IMR-90 (cell line): ENCODE results near the gene CEACAM3. TPM values are rescaled to one million over a fixed set of nuclear protein-coding genes. Genes with fewer than 3 reads are reported as not detected.

ENCODE experiments used
- ATAC-seq: fragments of 200-7000 bp; cut with Tn5 transposase; 2 replicates; pipeline ENCODE4 v1.9.1; 2020; ENCODE audit warnings: low read depth, mild to moderate bottlenecking, moderate library complexity
- BruUV-seq: library from RNA; stranded (reverse); fragments of 400-500 nt; replicated peaks from 2 replicates; lab custom pipeline; 2021; lab: Mats Ljungman, UMichigan
- CTCF ChIA-PET: fragments of 300-600 bp; formaldehyde crosslinking; extraction: SDS; loops from one replicate; lab custom pipeline; 2021; ENCODE audit warnings: antibody characterized with exemption; lab: Yijun Ruan, JAX
- POLR2A ChIA-PET: fragments of 300-600 bp; sonication (Branson Sonifier 250); formaldehyde crosslinking; loops from one replicate; lab custom pipeline; 2022; ENCODE audit warnings: antibody characterized with exemption; ENCODE audit not compliant: unreplicated experiment; lab: Charles Lee
- DNase-seq: peaks from one replicate; pipeline ENCODE4 v3.0.0; 2013
- H2AFZ ChIP-seq: replicated peaks from 2 replicates; pipeline ENCODE3; 2013; ENCODE audit warnings: low read length, mild to moderate bottlenecking; ENCODE audit not compliant: poor library complexity
- H2AK5ac ChIP-seq: 2 replicates; pipeline ENCODE4 v1.6.1; 2013; ENCODE audit warnings: low read depth, low read length, inconsistent platforms
- H2AK9ac ChIP-seq: replicated peaks from 2 replicates; pipeline ENCODE3; 2013; ENCODE audit warnings: mild to moderate bottlenecking, low read depth, low read length, moderate library complexity; ENCODE audit not compliant: poor library complexity
- H2BK120ac ChIP-seq: 2 replicates; pipeline ENCODE4 v1.6.1; 2013; ENCODE audit warnings: low read depth, low read length, inconsistent platforms
- H2BK15ac ChIP-seq: 3 replicates; pipeline ENCODE4 v1.6.1; 2013; ENCODE audit warnings: low read depth, low read length, inconsistent platforms
- H2BK20ac ChIP-seq: 2 replicates; pipeline ENCODE4 v1.6.1; 2013; ENCODE audit warnings: low read depth, mild to moderate bottlenecking, inconsistent platforms, low read length, moderate library complexity
- H2BK5ac ChIP-seq: 2 replicates; pipeline ENCODE4 v1.6.1; 2013; ENCODE audit warnings: mild to moderate bottlenecking, low read depth, low read length, inconsistent platforms; ENCODE audit not compliant: poor library complexity, severe bottlenecking
- H3K14ac ChIP-seq: replicated peaks from 2 replicates; pipeline ENCODE4 v1.6.1; 2013; ENCODE audit warnings: low read depth, low read length, inconsistent platforms
- H3K18ac ChIP-seq: 2 replicates; pipeline ENCODE4 v1.6.1; 2013; ENCODE audit warnings: low read depth, low read length, control low read depth
- H3K23ac ChIP-seq: 2 replicates; pipeline ENCODE4 v1.6.1; 2013; ENCODE audit warnings: low read depth, low read length, inconsistent platforms
- H3K27ac ChIP-seq: 2 replicates; pipeline ENCODE4 v1.5.1; 2013; ENCODE audit warnings: mild to moderate bottlenecking, control low read depth, low read length; ENCODE audit not compliant: insufficient read depth
- H3K27me3 ChIP-seq: 2 replicates; pipeline ENCODE4 v1.6.1; 2013; ENCODE audit warnings: low read length; ENCODE audit not compliant: control insufficient read depth, insufficient read depth
- H3K36me3 ChIP-seq: 2 replicates; pipeline ENCODE4 v1.6.1; 2013; ENCODE audit warnings: low read length, mixed read lengths; ENCODE audit not compliant: control insufficient read depth, insufficient read depth
- H3K4ac ChIP-seq: 2 replicates; pipeline ENCODE4 v1.6.1; 2013; ENCODE audit warnings: low read depth, low read length, inconsistent platforms
- H3K4me1 ChIP-seq: 2 replicates; pipeline ENCODE4 v1.6.1; 2013; ENCODE audit warnings: low read length, mixed read lengths; ENCODE audit not compliant: control insufficient read depth, insufficient read depth
- H3K4me2 ChIP-seq: 2 replicates; pipeline ENCODE4 v1.6.1; 2013; ENCODE audit warnings: low read depth, mild to moderate bottlenecking, control low read depth, low read length, moderate library complexity
- H3K4me3 ChIP-seq: 2 replicates; pipeline ENCODE4 v1.5.1; 2013; ENCODE audit warnings: low read depth, mild to moderate bottlenecking, control low read depth, low read length, moderate library complexity; ENCODE audit not compliant: insufficient read depth
- H3K56ac ChIP-seq: 2 replicates; pipeline ENCODE4 v1.6.1; 2013; ENCODE audit warnings: low read length, inconsistent platforms; ENCODE audit not compliant: insufficient read depth; ENCODE audit errors: extremely low read depth
- H3K79me1 ChIP-seq, 2 experiments: 2 replicates each; pipeline ENCODE4 v1.6.1; 2013; ENCODE audit warnings: low read length in 2 of 2, inconsistent platforms in 1 of 2, low read depth in 1 of 2
- H3K9ac ChIP-seq: 2 replicates; pipeline ENCODE4 v1.6.1; 2013; ENCODE audit warnings: low read depth, low read length, control low read depth
- H3K9me1 ChIP-seq: 2 replicates; pipeline ENCODE4 v1.6.1; 2013; ENCODE audit warnings: low read length, inconsistent platforms; ENCODE audit not compliant: insufficient read depth
- H3K9me3 ChIP-seq: 2 replicates; pipeline ENCODE4 v1.6.1; 2013; ENCODE audit warnings: low read length; ENCODE audit not compliant: control insufficient read depth, insufficient read depth
- H4K20me1 ChIP-seq: 2 replicates; pipeline ENCODE4 v1.6.1; 2013; ENCODE audit warnings: low read length, inconsistent platforms; ENCODE audit not compliant: insufficient read depth
- H4K5ac ChIP-seq: 2 replicates; pipeline ENCODE4 v1.6.1; 2013; ENCODE audit warnings: mild to moderate bottlenecking, low read depth, low read length, control low read depth
- H4K8ac ChIP-seq, 2 experiments: 2 replicates each; pipeline ENCODE4 v1.6.1; 2013; ENCODE audit warnings: low read depth in 2 of 2, low read length in 2 of 2, control low read depth in 1 of 2, inconsistent platforms in 1 of 2
- H4K91ac ChIP-seq: 2 replicates; pipeline ENCODE4 v1.6.1; 2013; ENCODE audit warnings: low read depth, low read length, inconsistent platforms; ENCODE audit not compliant: insufficient read depth
- BHLHE40 ChIP-seq: fragments of 150-350 bp; IDR thresholded peaks from 2 replicates; pipeline ENCODE4 v1.6.1; 2016; ENCODE audit warnings: mild to moderate bottlenecking, low read depth, low read length
- CEBPB ChIP-seq: IDR thresholded peaks from 2 replicates; pipeline ENCODE4 v1.6.1; 2012; ENCODE audit warnings: low read depth, low read length, improper control_type of control experiment
- CHD1 ChIP-seq: IDR thresholded peaks from 2 replicates; pipeline ENCODE4 v1.6.1; 2012; ENCODE audit warnings: low read depth, low read length, improper control_type of control experiment
- FOS ChIP-seq: fragments of 150-350 bp; IDR thresholded peaks from 2 replicates; pipeline ENCODE4 v1.6.1; 2016; ENCODE audit warnings: low read depth, low read length
- MAFK ChIP-seq: IDR thresholded peaks from 2 replicates; pipeline ENCODE4 v1.6.1; 2012; ENCODE audit warnings: low read depth, low read length, improper control_type of control experiment
- MAZ ChIP-seq: IDR thresholded peaks from 2 replicates; pipeline ENCODE4 v1.6.1; 2012; ENCODE audit warnings: low read depth, mild to moderate bottlenecking, low read length, improper control_type of control experiment, moderate library complexity, borderline replicate concordance
- MXI1 ChIP-seq: IDR thresholded peaks from 2 replicates; pipeline ENCODE4 v1.6.1; 2012; ENCODE audit warnings: low read depth, mild to moderate bottlenecking, low read length, moderate library complexity, borderline replicate concordance
- NFE2L2 ChIP-seq: fragments of 150-350 bp; IDR thresholded peaks from 2 replicates; pipeline ENCODE4 v1.6.1; 2016; ENCODE audit warnings: low read depth, mild to moderate bottlenecking, low read length
- POLR2A ChIP-seq: IDR thresholded peaks from 2 replicates; pipeline ENCODE4 v1.6.1; 2012; ENCODE audit warnings: mild to moderate bottlenecking, low read depth, low read length
- RAD21 ChIP-seq: IDR thresholded peaks from 2 replicates; pipeline ENCODE4 v1.6.1; 2012; ENCODE audit warnings: low read length, improper control_type of control experiment
- RCOR1 ChIP-seq: IDR thresholded peaks from 2 replicates; pipeline ENCODE4 v1.6.1; 2012; ENCODE audit warnings: mild to moderate bottlenecking, low read length, improper control_type of control experiment; ENCODE audit not compliant: insufficient replicate concordance
- RFX5 ChIP-seq: IDR thresholded peaks from 2 replicates; pipeline ENCODE4 v1.8.0; 2012; ENCODE audit warnings: low read depth, mild to moderate bottlenecking, low read length, moderate library complexity
- SMC3 ChIP-seq: fragments of 150-350 bp; IDR thresholded peaks from 2 replicates; pipeline ENCODE4 v1.6.1; 2016; ENCODE audit warnings: low read depth, mild to moderate bottlenecking, antibody characterized with exemption, low read length, moderate library complexity
- WGBS, 2 experiments: methylation state at CpG; one replicate each; pipeline versions ENCODE4 v1.1.5 to v1.1.7; 2013; ENCODE audit warnings: missing lambda C conversion rate in 2 of 2; ENCODE audit not compliant: insufficient read length in 1 of 2; ENCODE audit errors: extremely low coverage in 2 of 2; 5-methylcytosine and 5-hydroxymethylcytosine counted together
- dilution Hi-C: fragments of 300-500 bp; cut with HindIII; formaldehyde crosslinking; loops from one replicate; pipeline ENCODE4 v1.14.3; 2018; ENCODE audit warnings: low sequenced_read_pairs; ENCODE audit not compliant: unreplicated experiment
- in situ Hi-C: fragments of 300-500 bp; cut with MboI; formaldehyde crosslinking; loops from 3 replicates; pipeline ENCODE4 v1.14.3; 2019; ENCODE audit warnings: low sequenced_read_pairs, inconsistent platforms, mixed read lengths
- intact Hi-C: fragments of 100-400 bp; cut with micrococcal nuclease; formaldehyde crosslinking; loops from 2 replicates; pipeline ENCODE4 v1.10.0; 2022
- polyA plus RNA-seq, 3 experiments: library from polyadenylated mRNA; depleted of rRNA; stranded (reverse); fragments of >200 nt; gene quantifications; 2 replicates each; pipeline ENCODE4 v1.2.3, GENCODE V29; 2012; ENCODE audit warnings: low replicate concordance in 1 of 3
- total RNA-seq: library from RNA; depleted of rRNA; stranded (reverse); fragments of >200 nt; gene quantifications from 2 replicates; pipeline ENCODE4 v1.2.3, GENCODE V29; 2012
- TF ChIP-seq, protein P1 (sequence below): fragments of 150-350 bp; IDR thresholded peaks from 2 replicates; pipeline ENCODE4 v1.6.1; 2017; ENCODE audit warnings: mild to moderate bottlenecking, antibody characterized with exemption, low read length, low read depth
- TF ChIP-seq, protein P2 (sequence below): conservative IDR thresholded peaks from 2 replicates; pipeline ENCODE4 v1.5.1; 2012; ENCODE audit warnings: mild to moderate bottlenecking, low read depth, low read length, improper control_type of control experiment
- TF ChIP-seq, protein P3 (sequence below): fragments of 150-350 bp; IDR thresholded peaks from 2 replicates; pipeline ENCODE4 v1.6.1; 2016; ENCODE audit warnings: low read depth, mild to moderate bottlenecking, low read length, moderate library complexity, borderline replicate concordance

Gene CEACAM3
- total and polyA plus RNA-seq, 2 of the 4 experiments (the other 2 are of a cell fraction), result not detected

DNA sequence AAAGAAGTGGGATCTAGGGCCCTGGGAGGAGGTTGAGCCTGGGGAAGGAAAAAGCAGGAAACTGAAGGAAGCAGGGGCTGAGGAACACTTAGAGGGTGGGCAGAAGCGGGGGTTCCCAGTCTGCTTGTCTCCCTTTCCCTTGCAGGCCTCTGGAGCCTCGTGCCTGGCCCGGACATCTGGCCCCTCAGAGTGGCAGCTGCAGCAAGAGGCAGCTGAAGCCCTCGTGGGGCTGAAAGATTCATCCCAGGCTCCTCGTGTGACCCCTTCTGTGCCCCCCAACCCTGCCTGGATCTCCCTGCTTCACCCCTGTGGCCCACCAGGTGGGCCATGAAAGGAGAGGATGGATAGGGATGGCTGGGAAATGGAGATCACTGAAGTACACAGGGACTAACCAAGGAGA, 54.0 kb downstream of the CEACAM3 start:
- no peaks in the 10 kb centered on the region for H3K79me1 ChIP-seq
- H2BK120ac ChIP-seq, result no peak overlapping the region
- no peak overlapping the region for H3K14ac ChIP-seq
- H3K9me1 ChIP-seq, result no peaks in the 10 kb centered on the region
- in situ Hi-C loops, result no loop called here
- ChIA-PET POLR2A (no interaction called here), CTCF (interaction anchor here (0.6 kb wide), 1 partner anchor 11 kb away, joined by 6 read pairs; no protein-coding TSS in a partner anchor)
- no peak overlapping the region for H3K4ac ChIP-seq
- intact Hi-C loops, result no loop called here
- no peak overlapping the region for H3K18ac ChIP-seq
- peaks cover 51% of the 10 kb centered on the region for H3K27me3 ChIP-seq
- H3K4me1 ChIP-seq, result no peaks in the 10 kb centered on the region
- no peak overlapping the region for H2BK15ac ChIP-seq
- no peaks in the 10 kb centered on the region for H3K36me3 ChIP-seq
- ATAC-seq (no peak), DNase-seq (no peak)
- H3K9me3 ChIP-seq, result no peaks in the 10 kb centered on the region
- whole genome bisulfite sequencing, 2 experiments, result 51% methylated on average over 2 of the region's 5 CpGs; no CpG with 5 or more reads in 1 of the 2 experiments
- H2BK5ac ChIP-seq, result no peak overlapping the region
- no TSS peak for BruUV-seq
- no peak overlapping the region for H3K23ac ChIP-seq
- no peak overlapping the region for H4K5ac ChIP-seq
- H4K8ac ChIP-seq, result no peak overlapping the region
- no peak overlapping the region for H4K91ac ChIP-seq
- H3K27ac ChIP-seq, result no peak overlapping the region
- H2BK20ac ChIP-seq, result no peak overlapping the region
- TF ChIP-seq RAD21, result no peak
- TF ChIP-seq MAFK, result no peak
- TF ChIP-seq MXI1, result no peak
- TF ChIP-seq, protein P1, sequence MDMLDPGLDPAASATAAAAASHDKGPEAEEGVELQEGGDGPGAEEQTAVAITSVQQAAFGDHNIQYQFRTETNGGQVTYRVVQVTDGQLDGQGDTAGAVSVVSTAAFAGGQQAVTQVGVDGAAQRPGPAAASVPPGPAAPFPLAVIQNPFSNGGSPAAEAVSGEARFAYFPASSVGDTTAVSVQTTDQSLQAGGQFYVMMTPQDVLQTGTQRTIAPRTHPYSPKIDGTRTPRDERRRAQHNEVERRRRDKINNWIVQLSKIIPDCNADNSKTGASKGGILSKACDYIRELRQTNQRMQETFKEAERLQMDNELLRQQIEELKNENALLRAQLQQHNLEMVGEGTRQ, result no peak
- TF ChIP-seq RFX5, result no peak
- no peak for TF ChIP-seq CHD1
- no peak for TF ChIP-seq POLR2A
- no peak for TF ChIP-seq CEBPB
- TF ChIP-seq, protein P2, sequence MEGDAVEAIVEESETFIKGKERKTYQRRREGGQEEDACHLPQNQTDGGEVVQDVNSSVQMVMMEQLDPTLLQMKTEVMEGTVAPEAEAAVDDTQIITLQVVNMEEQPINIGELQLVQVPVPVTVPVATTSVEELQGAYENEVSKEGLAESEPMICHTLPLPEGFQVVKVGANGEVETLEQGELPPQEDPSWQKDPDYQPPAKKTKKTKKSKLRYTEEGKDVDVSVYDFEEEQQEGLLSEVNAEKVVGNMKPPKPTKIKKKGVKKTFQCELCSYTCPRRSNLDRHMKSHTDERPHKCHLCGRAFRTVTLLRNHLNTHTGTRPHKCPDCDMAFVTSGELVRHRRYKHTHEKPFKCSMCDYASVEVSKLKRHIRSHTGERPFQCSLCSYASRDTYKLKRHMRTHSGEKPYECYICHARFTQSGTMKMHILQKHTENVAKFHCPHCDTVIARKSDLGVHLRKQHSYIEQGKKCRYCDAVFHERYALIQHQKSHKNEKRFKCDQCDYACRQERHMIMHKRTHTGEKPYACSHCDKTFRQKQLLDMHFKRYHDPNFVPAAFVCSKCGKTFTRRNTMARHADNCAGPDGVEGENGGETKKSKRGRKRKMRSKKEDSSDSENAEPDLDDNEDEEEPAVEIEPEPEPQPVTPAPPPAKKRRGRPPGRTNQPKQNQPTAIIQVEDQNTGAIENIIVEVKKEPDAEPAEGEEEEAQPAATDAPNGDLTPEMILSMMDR, result no peak
- no peak for TF ChIP-seq RCOR1
- TF ChIP-seq NFE2L2, result no peak
- no peak for TF ChIP-seq FOS
- TF ChIP-seq, protein P3, sequence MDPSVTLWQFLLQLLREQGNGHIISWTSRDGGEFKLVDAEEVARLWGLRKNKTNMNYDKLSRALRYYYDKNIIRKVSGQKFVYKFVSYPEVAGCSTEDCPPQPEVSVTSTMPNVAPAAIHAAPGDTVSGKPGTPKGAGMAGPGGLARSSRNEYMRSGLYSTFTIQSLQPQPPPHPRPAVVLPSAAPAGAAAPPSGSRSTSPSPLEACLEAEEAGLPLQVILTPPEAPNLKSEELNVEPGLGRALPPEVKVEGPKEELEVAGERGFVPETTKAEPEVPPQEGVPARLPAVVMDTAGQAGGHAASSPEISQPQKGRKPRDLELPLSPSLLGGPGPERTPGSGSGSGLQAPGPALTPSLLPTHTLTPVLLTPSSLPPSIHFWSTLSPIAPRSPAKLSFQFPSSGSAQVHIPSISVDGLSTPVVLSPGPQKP, result no peak
- TF ChIP-seq BHLHE40, result no peak
- no peak for TF ChIP-seq MAZ
- no peak for TF ChIP-seq SMC3
- H2AFZ ChIP-seq, result no peak overlapping the region
- H2AK9ac ChIP-seq, result no peak overlapping the region
- H2AK5ac ChIP-seq, result no peak overlapping the region
- no peaks in the 10 kb centered on the region for H4K20me1 ChIP-seq
- H3K9ac ChIP-seq, result no peak overlapping the region
- no peak overlapping the region for H3K56ac ChIP-seq
- H3K4me3 ChIP-seq, result no peak overlapping the region
- dilution Hi-C loops, result no loop called here
- H3K4me2 ChIP-seq, result no peak overlapping the region
